K562 (cell line): Measurements from ENCODE around the gene WDR46. TPM values are rescaled to one million over a fixed set of nuclear protein-coding genes. Genes with fewer than 3 reads are reported as not detected.
A peak's percentile ranks its signal among the peaks of the same experiment; 100 is the strongest.

Experiments
- ATAC-seq: fragments of 200-7000 bp; cut with Tn5 transposase; 3 replicates; pipeline ENCODE4 v1.9.1; 2020; ENCODE audit warnings: moderate library complexity
- BruUV-seq: library from RNA; stranded (reverse); fragments of 400-500 nt; replicated peaks from 2 replicates; lab custom pipeline; 2021; lab: Mats Ljungman, UMichigan
- CTCF ChIA-PET: fragments of 300-600 bp; formaldehyde crosslinking; extraction: SDS; loops from one replicate; lab custom pipeline; 2021; ENCODE audit warnings: low intra/inter-chr PET ratio; lab: Yijun Ruan, JAX
- POLR2A ChIA-PET: fragments of 300-600, 350-650 bp; sonication (Branson Sonifier 250); formaldehyde crosslinking; extraction: SDS; loops from one replicate; lab custom pipeline; 2021; ENCODE audit warnings: antibody characterized with exemption, inconsistent platforms; lab: Yijun Ruan, JAX
- DNase-seq, 4 experiments: peaks; one replicate each; pipeline versions ENCODE4 v3.0.0 to v3.0.0-alpha.2; 2011 to 2018; ENCODE audit warnings: low spot score in 3 of 4, mixed read lengths in 3 of 4; ENCODE audit errors: extremely low read depth in 1 of 4
- FAIRE-seq: peaks from 2 replicates; lab custom pipeline; 2011; peaks lifted over from hg19 to GRCh38; lab: Jason Lieb, UNC
- H2AFZ ChIP-seq: 2 replicates; pipeline ENCODE4 v1.6.0; 2011; ENCODE audit warnings: low read depth, low read length, control low read depth, inconsistent platforms
- H3K27ac ChIP-seq: fragments of 200-600 bp; 3 replicates; pipeline ENCODE4 v1.8.0; 2011; ENCODE audit warnings: low read depth, mild to moderate bottlenecking, control low read depth, inconsistent platforms, low read length, moderate library complexity, mixed read lengths; ENCODE audit errors: extremely low read depth
- H3K27me3 ChIP-seq, 2 experiments: fragments of 300-600 bp in 1 of 2; 2 replicates in 1 of 2; 3 replicates in 1 of 2; pipeline versions ENCODE4 v1.6.0 to v1.8.0; 2011; ENCODE audit warnings: inconsistent platforms in 2 of 2, low read length in 2 of 2, mild to moderate bottlenecking in 1 of 2, mixed read lengths in 1 of 2, moderate library complexity in 1 of 2; ENCODE audit not compliant: control insufficient read depth in 2 of 2, insufficient read depth in 2 of 2
- H3K36me3 ChIP-seq: fragments of 300-600 bp; 3 replicates; pipeline ENCODE4 v1.8.0; 2011; ENCODE audit warnings: mild to moderate bottlenecking, low read length, inconsistent platforms; ENCODE audit not compliant: control insufficient read depth, insufficient read depth
- H3K4me1 ChIP-seq, 2 experiments: fragments of 200-600 bp in 1 of 2; replicated peaks in 1 of 2; 2 replicates in 1 of 2; 3 replicates in 1 of 2; pipeline versions ENCODE4 v1.5.1 to v1.8.0; 2011; ENCODE audit warnings: inconsistent platforms in 2 of 2, low read length in 2 of 2, mild to moderate bottlenecking in 1 of 2, mixed read lengths in 1 of 2, moderate library complexity in 1 of 2; ENCODE audit not compliant: control insufficient read depth in 2 of 2, insufficient read depth in 2 of 2
- H3K4me2 ChIP-seq: 2 replicates; pipeline ENCODE4 v1.6.1; 2011; ENCODE audit warnings: low read length, control low read depth, inconsistent platforms, mixed read lengths; ENCODE audit not compliant: insufficient read depth
- H3K4me3 ChIP-seq: fragments of 200-600 bp; sonication (generic), shearing (Covaris generic); 2 replicates; pipeline ENCODE4 v1.5.1; 2016; ENCODE audit warnings: control low read depth, inconsistent platforms
- H3K79me2 ChIP-seq: fragments of 200-600 bp; 3 replicates; pipeline ENCODE4 v1.8.0; 2011; ENCODE audit warnings: low read length, inconsistent platforms; ENCODE audit not compliant: control insufficient read depth, insufficient read depth
- H3K9ac ChIP-seq, 2 experiments: 2 replicates each; pipeline versions ENCODE4 v1.6.0 to v1.6.1; 2011; ENCODE audit warnings: low read depth in 2 of 2, low read length in 2 of 2, control low read depth in 1 of 2, inconsistent platforms in 1 of 2, mild to moderate bottlenecking in 1 of 2, mixed read lengths in 1 of 2; ENCODE audit not compliant: insufficient read depth in 1 of 2
- H3K9me1 ChIP-seq: one replicate; pipeline ENCODE4 v1.6.0; 2011; ENCODE audit warnings: inconsistent platforms, mild to moderate bottlenecking, low read length, moderate library complexity; ENCODE audit not compliant: control insufficient read depth, insufficient read depth
- H3K9me3 ChIP-seq: replicated peaks from 2 replicates; pipeline ENCODE4 v1.5.1; 2011; ENCODE audit warnings: low read depth, low read length, inconsistent platforms; ENCODE audit not compliant: control insufficient read depth, insufficient read depth
- H4K20me1 ChIP-seq: replicated peaks from 2 replicates; pipeline ENCODE4 v1.6.1; 2011; ENCODE audit warnings: low read length, inconsistent platforms, mixed read lengths; ENCODE audit not compliant: control insufficient read depth, insufficient read depth
- ETV1 ChIP-seq: fragments of 450-650 bp; conservative IDR thresholded peaks from 2 replicates; pipeline ENCODE4 v1.6.1; 2016; ENCODE audit warnings: missing genetic modification characterization, control low read depth, low read depth, missing compliant biosample characterization
- KAT7 ChIP-seq: sonication (generic); formaldehyde crosslinking; IDR thresholded peaks from 2 replicates; pipeline ENCODE4 v1.8.0; 2022; ENCODE audit warnings: missing genetic modification reagents, mild to moderate bottlenecking, borderline replicate concordance
- MTA3 ChIP-seq: fragments of 450-650 bp; formaldehyde crosslinking; IDR thresholded peaks from 2 replicates; pipeline ENCODE4 v1.6.1; 2017; ENCODE audit warnings: mild to moderate bottlenecking, borderline replicate concordance
- POLR2H ChIP-seq: IDR thresholded peaks from 2 replicates; pipeline ENCODE4 v1.6.1; 2016; ENCODE audit warnings: missing genetic modification characterization, low read depth, mild to moderate bottlenecking, control low read depth, missing compliant biosample characterization, moderate library complexity
- THRAP3 ChIP-seq: fragments of 450-650 bp; IDR thresholded peaks from 2 replicates; pipeline ENCODE4 v1.6.1; 2016; ENCODE audit warnings: mild to moderate bottlenecking, inconsistent platforms, borderline replicate concordance
- ZNF134 ChIP-seq: fragments of 250-450 bp; sonication (Bioruptor Pico); conservative IDR thresholded peaks from 2 replicates; pipeline ENCODE4 v1.4.0; 2020
- ZNF445 ChIP-seq: fragments of 250-450 bp; sonication (Bioruptor Pico); IDR thresholded peaks from 2 replicates; pipeline ENCODE4 v1.4.0; 2020; ENCODE audit warnings: low read depth, mild to moderate bottlenecking, moderate library complexity
- WGBS: fragments of 100-300 bp; shearing (Covaris generic); methylation state at CpG from one replicate; pipeline ENCODE4 v1.1.6; 2016; ENCODE audit warnings: low coverage, mixed read lengths; ENCODE audit not compliant: insufficient coverage; ENCODE audit errors: missing lambda C conversion rate; 5-methylcytosine and 5-hydroxymethylcytosine counted together
- in situ Hi-C: fragments of 300-500 bp; cut with MboI; formaldehyde crosslinking; loops from 4 replicates; pipeline ENCODE4 v1.15.0; 2018; ENCODE audit warnings: inconsistent platforms, mixed read lengths
- intact Hi-C: fragments of 100-400 bp; cut with micrococcal nuclease; formaldehyde crosslinking; loops from 2 replicates; pipeline ENCODE4 v1.14.2; 2022
- polyA plus RNA-seq, 8 experiments: library from polyadenylated mRNA; depleted of rRNA in 4 of 8; stranded (reverse) in 5 of 8; unstranded in 3 of 8; fragments of >200 nt; fragmentation: Nextera tagmentation in 2 of 8; fragmentation: Illumina TruSeq in 1 of 8; extraction: Ambion mirVana in 2 of 8; extraction: Trizol in 1 of 8; gene quantifications; 2 replicates each; pipeline versions ENCODE4 v1.2.1 to v1.2.3, GENCODE V29; 2011 to 2014; ENCODE audit warnings: inconsistent platforms in 1 of 8, missing spikeins in 1 of 8
- total RNA-seq, 7 experiments: library from RNA; depleted of rRNA in 6 of 7; stranded (reverse); fragments of >200 nt in 6 of 7; fragmentation: Illumina TruSeq in 2 of 7; extraction: Trizol in 2 of 7; gene quantifications; 2 replicates each; pipeline versions ENCODE4 v1.2.1 to v1.2.3, GENCODE V29; 2011 to 2021; ENCODE audit warnings: low replicate concordance in 1 of 7
- TF ChIP-seq, protein P1 (sequence below): fragments of 250-450 bp; sonication (Bioruptor Pico); IDR thresholded peaks from 2 replicates; pipeline ENCODE4 v1.4.0; 2020
- TF ChIP-seq, protein P2 (sequence below): fragments of 450-650 bp; IDR thresholded peaks from 2 replicates; pipeline ENCODE4 v1.7.0; 2016; ENCODE audit warnings: borderline replicate concordance
- TF ChIP-seq, protein P3 (sequence below): fragments of 450-650 bp; formaldehyde crosslinking; IDR thresholded peaks from 2 replicates; pipeline ENCODE4 v1.4.0; 2020; ENCODE audit warnings: mild to moderate bottlenecking, mixed read lengths
- TF ChIP-seq, protein P4 (sequence below): sonication (generic); formaldehyde crosslinking; IDR thresholded peaks from 2 replicates; pipeline ENCODE4 v1.5.0; 2020; ENCODE audit warnings: missing genetic modification reagents

WDR46 gene
- total and polyA plus RNA-seq, 9 of the 15 experiments (the other 6 are each of a cell fraction or from before 2014, with no cell fraction given): 8.9 to 146 (median 93.1) TPM

DNA sequence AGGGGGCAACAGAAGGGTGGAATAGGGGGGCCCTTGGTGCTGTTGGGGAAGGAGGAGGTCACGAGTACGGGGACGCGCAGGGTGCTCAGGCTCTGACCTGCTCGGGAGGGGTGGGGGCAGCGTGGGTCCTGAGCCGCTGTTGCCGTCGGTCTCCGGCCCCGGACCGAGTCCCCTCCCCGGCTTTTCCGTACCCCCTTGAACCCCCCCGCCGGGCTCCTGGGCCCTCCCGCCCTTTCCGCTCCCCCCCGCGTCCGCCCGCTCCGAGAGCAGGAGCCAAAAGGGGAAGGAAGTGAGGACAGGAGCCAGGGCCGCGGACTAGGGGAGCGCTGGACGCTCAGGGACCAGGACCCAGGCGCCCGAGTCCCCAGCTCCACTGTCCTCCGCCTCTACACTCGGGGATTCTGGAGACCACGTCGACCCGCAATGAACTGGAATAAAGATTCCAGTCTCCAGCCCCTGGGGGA is 9.8 kb upstream of the WDR46 start, which contains the start of gene RGL2:
Gene RGL2 (minus strand): TSS at position 170 of the 464 bp plus-strand sequence. CDS start 332 bp downstream, outside the sequence.
- FAIRE-seq (no peak), ATAC-seq (peak; percentile 72), DNase-seq (peak; percentile 81 to 88 (median 83))
- Histone ChIP-seq H3K27me3 (no peaks in the 10 kb centered on the region), H3K4me2 (peak within 1 kb of the TSS; percentile 95), H3K79me2 (peaks cover 50% of the 10 kb centered on the region), H3K4me3 (peak within 1 kb of the TSS; percentile 64), H3K4me1 (peaks cover 11 to 39% of the 10 kb centered on the region in 2 experiments), H3K36me3 (peaks cover 54% of the 10 kb centered on the region), H2AFZ (peak within 1 kb of the TSS; percentile 76), H3K9me3 (no peaks in the 10 kb centered on the region), H4K20me1 (peaks cover 5% of the 10 kb centered on the region; the same call in 1 of the 2 replicates), H3K27ac (peak within 1 kb of the TSS; percentile 94), H3K9ac (peak within 1 kb of the TSS; percentile 94 to 98), H3K9me1 (peaks cover 5% of the 10 kb centered on the region)
- in situ Hi-C loops (no loop called here), intact Hi-C loops (loop anchor here (1.0 to 5.0 kb wide), 5 partner anchors 14 to 128 kb away; partner anchors contain the start of genes KIFC1 and PHF1)
- 1% methylated on average over 16 of the region's 34 CpGs for WGBS
- no TSS peak for BruUV-seq
- CTCF ChIA-PET: interaction anchor here (2.4 kb wide), 1 partner anchor 19 kb away, joined by 20 read pairs; no protein-coding TSS in a partner anchor
- POLR2A ChIA-PET: interaction anchor here (0.6 to 3.8 kb wide), 20 partner anchors 8 to 519 kb away, joined by 3 to 36 read pairs (median 4); partner anchors contain the start of genes B3GALT4, PFDN6, TAPBP and WDR46
- TF ChIP-seq ZNF134 (0 out of 2 replicates have a peak, but pooled peaks have one; percentile 33), POLR2H (no peak), ZNF445 (CRISPR knock-in tag) (no peak), ETV1 (no peak), MTA3 (no peak), KAT7 (CRISPR knock-in tag) (no peak), THRAP3 (no peak)
- TF ChIP-seq, protein P1, sequence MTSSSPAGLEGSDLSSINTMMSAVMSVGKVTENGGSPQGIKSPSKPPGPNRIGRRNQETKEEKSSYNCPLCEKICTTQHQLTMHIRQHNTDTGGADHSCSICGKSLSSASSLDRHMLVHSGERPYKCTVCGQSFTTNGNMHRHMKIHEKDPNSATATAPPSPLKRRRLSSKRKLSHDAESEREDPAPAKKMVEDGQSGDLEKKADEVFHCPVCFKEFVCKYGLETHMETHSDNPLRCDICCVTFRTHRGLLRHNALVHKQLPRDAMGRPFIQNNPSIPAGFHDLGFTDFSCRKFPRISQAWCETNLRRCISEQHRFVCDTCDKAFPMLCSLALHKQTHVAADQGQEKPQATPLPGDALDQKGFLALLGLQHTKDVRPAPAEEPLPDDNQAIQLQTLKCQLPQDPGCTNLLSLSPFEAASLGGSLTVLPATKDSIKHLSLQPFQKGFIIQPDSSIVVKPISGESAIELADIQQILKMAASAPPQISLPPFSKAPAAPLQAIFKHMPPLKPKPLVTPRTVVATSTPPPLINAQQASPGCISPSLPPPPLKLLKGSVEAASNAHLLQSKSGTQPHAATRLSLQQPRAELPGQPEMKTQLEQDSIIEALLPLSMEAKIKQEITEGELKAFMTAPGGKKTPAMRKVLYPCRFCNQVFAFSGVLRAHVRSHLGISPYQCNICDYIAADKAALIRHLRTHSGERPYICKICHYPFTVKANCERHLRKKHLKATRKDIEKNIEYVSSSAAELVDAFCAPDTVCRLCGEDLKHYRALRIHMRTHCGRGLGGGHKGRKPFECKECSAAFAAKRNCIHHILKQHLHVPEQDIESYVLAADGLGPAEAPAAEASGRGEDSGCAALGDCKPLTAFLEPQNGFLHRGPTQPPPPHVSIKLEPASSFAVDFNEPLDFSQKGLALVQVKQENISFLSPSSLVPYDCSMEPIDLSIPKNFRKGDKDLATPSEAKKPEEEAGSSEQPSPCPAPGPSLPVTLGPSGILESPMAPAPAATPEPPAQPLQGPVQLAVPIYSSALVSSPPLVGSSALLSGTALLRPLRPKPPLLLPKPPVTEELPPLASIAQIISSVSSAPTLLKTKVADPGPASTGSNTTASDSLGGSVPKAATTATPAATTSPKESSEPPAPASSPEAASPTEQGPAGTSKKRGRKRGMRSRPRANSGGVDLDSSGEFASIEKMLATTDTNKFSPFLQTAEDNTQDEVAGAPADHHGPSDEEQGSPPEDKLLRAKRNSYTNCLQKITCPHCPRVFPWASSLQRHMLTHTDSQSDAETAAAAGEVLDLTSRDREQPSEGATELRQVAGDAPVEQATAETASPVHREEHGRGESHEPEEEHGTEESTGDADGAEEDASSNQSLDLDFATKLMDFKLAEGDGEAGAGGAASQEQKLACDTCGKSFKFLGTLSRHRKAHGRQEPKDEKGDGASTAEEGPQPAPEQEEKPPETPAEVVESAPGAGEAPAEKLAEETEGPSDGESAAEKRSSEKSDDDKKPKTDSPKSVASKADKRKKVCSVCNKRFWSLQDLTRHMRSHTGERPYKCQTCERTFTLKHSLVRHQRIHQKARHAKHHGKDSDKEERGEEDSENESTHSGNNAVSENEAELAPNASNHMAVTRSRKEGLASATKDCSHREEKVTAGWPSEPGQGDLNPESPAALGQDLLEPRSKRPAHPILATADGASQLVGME (CRISPR knock-in tag): 0 out of 2 replicates have a peak, but pooled peaks have one; percentile 36
- TF ChIP-seq, protein P2, sequence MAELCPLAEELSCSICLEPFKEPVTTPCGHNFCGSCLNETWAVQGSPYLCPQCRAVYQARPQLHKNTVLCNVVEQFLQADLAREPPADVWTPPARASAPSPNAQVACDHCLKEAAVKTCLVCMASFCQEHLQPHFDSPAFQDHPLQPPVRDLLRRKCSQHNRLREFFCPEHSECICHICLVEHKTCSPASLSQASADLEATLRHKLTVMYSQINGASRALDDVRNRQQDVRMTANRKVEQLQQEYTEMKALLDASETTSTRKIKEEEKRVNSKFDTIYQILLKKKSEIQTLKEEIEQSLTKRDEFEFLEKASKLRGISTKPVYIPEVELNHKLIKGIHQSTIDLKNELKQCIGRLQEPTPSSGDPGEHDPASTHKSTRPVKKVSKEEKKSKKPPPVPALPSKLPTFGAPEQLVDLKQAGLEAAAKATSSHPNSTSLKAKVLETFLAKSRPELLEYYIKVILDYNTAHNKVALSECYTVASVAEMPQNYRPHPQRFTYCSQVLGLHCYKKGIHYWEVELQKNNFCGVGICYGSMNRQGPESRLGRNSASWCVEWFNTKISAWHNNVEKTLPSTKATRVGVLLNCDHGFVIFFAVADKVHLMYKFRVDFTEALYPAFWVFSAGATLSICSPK: peak; percentile 70; the same call in 1 of the 2 replicates
- TF ChIP-seq, protein P3, sequence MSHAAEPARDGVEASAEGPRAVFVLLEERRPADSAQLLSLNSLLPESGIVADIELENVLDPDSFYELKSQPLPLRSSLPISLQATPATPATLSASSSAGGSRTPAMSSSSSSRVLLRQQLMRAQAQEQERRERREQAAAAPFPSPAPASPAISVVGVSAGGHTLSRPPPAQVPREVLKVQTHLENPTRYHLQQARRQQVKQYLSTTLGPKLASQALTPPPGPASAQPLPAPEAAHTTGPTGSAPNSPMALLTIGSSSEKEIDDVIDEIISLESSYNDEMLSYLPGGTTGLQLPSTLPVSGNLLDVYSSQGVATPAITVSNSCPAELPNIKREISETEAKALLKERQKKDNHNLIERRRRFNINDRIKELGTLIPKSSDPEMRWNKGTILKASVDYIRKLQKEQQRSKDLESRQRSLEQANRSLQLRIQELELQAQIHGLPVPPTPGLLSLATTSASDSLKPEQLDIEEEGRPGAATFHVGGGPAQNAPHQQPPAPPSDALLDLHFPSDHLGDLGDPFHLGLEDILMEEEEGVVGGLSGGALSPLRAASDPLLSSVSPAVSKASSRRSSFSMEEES (CRISPR knock-in tag): no peak
- TF ChIP-seq, protein P4, sequence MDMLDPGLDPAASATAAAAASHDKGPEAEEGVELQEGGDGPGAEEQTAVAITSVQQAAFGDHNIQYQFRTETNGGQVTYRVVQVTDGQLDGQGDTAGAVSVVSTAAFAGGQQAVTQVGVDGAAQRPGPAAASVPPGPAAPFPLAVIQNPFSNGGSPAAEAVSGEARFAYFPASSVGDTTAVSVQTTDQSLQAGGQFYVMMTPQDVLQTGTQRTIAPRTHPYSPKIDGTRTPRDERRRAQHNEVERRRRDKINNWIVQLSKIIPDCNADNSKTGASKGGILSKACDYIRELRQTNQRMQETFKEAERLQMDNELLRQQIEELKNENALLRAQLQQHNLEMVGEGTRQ: no peak
